DMS53 treated with DMSO at 0.1 percent for 48 hours (cell line): ENCODE data around the gene SLC8A3.
A peak's percentile ranks its signal among the peaks of the same experiment; 100 is the strongest.

Experiments
- DNase-seq: peaks from one replicate; lab custom pipeline; 2025; ENCODE audit not compliant: unreplicated experiment; lab: John Stamatoyannopoulos, UW

Gene SLC8A3

DNA sequence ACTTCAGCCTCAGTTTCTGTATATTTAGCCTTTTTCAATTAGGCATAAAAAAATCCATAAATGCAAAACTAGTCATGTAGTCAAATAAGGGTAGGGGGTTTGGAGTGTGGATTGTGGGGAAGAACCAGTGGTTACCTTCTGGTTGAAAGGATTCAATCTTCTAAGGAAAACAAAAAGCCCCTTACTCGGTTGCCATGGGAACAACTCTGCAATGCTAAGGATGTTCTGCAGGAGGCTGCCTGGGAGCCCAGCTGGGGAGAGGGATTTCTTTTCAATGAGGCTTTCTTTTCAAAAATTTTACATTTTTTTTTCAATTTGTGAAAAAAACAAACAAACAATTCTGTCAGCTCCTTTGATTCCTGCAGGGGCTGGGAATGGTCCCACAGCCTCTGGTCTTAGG is 67.2 kb downstream of the SLC8A3 start:
- no peak for DNase-seq

DNA sequence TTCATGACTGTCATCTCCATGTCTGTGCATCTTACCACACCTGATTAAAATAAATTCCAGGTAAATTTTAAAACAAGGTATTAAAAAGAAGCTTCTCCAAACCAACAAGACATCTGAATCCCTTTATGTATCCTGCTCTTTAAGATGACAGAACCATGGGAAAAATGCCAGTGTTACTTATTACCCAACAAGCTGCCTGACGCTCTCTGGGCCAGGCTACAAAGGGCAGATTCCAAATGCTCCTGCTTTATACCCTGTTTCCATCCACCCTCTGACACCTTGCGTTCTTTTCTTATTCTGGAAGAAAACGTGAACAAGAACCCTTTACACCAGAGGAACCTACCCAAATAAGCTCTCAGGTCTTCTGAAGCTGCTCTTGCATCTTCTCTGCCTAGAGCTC is 70.7 kb downstream of the SLC8A3 start:
- DNase-seq: no peak

DNA sequence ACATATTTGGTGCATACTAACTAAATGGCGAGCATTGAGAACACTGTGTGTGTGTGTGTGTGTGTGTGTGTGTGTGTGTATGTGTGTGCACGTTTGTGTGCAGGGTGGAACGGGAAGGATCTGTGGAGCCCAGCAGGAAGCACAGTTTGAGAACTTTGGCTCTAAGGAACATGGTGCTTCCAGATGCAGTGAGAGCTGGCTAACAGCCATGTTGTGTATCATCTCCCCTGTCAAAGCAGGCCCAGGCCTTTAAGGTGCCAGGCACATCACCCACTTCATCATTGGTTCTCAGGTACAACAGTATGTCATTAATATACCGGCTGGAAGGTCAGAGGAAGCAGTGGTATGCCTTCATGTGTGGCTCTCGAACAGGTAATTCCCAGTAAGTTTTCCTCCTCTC is 72.5 kb downstream of the SLC8A3 start:
- DNase-seq: no peak

DNA sequence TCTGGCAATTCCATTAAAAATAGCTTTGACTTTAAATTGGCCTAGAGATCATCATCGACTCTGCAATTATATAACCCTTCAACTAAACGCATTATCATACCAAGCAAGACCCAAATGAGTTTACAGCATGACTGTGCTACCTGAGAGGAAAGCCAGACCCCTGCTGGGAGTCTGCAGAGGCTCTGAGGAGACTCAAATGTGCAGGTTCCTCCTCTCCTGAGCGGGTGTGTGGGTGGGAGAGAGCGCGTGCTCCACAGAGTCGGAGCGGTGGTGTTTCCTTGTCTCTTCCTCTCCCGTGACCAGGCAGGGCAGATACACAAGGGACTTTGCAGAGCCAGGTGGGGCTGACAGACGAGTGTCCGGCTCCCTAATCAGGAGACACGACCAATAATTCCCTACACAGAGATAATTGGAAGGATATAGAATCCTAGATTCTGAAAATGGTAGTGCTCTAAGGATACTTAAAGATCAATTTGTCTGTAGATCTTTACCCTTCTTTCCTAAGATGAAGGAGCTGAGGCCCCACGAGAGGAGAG is 74.1 kb downstream of the SLC8A3 start:
- no peak for DNase-seq

DNA sequence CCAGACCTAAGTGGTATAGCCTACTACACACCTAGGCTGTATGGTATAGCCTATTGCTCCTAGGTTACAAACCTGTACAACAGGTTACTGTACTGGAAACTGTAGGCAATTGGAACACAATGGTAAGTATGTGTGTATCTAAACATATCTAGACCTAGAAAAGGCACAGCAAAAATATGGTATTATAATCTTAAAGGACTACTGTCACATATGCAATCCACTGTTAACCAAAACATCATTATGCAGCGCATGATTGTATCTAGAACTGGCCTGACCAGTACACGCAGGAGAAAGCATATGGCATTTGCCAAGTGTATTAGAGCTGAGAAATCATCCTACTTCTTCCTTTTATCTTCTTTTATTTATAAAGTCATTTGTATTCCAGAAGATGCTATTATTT is 75.5 kb downstream of the SLC8A3 start:
- DNase-seq: no peak

DNA sequence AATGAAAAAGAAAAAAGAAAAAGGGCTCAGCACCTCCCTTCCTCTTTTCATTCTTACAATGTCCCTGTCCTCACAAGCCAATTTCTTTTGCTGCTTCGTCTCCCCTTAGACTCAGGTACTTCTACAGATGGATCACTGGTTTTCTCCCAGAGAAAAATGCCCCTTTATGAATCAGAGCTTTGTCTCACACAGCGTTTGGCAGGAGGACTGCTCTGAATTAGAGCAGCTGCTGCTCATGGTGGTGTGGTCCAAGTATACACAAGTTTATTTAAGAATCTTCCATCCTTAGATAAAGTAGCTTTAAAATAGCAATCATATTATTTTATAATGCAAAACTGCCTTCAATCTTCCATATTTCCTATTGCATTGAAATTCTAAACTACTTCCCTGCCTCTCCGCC is 80.3 kb downstream of the SLC8A3 start:
- DNase-seq: no peak

DNA sequence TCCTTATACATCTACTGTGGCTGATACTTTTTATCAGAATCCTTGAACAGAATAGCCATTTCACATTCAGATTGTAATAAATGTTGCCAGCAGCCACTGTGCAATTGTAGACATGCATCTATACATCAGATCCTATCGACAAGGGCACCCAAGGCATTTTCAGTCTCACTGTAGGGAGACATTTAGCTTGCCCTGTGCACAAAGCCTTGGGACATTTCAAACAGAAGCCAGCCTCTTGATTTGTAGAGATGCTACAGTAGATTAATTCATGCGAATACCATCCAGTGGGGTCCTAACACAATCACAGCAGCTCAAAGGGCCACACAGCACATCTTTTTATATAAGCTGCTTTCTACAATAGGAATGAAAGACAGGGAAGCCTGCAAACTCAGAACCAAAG is 81.4 kb downstream of the SLC8A3 start:
- no peak for DNase-seq

DNA sequence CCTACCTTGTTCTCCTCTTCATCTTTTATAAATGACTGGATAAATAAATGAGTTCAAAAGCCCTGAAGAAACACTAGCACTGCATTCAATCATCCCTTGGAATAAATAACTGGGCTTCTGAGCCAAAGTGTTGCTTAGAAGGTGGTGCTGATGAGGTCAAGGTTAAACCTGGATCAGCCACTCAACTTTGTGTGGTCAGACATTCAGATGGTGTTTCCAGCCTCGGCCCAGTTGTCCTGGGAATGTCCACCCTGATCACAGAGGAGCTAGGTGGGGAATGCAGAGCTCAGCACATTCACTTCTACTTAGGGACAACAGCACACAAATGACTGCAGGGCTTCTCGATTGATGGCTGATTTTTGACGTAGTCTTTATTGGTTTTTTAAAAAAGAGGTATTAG is 88.7 kb downstream of the SLC8A3 start:
- DNase-seq: no peak

DNA sequence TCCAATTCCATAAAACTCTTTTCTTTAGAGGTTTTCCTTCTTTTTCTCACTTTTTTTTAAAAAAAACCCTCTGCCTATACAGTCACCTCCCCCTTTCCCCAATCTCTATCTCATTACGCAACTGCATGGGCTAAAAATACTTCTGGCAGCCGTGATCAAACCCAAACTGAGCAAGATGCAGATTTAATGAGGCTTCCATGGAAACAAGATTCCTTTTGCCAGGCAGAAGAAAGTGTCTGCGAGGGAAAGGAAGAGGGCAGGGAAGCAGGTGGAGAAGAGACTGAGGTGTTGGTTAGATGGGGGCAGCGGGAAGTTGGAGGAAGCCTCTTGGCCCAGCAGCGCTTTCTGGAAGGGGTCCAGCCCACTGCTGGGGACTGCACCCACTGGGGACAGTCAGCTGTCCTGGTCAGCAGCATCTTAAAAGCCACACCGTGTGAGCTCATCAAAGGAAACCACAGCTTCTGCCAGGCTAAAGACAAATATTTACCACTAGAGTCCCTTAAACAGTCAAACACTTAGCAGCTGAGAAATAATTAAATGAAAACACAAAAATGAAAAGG is 90.4 kb downstream of the SLC8A3 start:
- DNase-seq: peak; percentile 67

DNA sequence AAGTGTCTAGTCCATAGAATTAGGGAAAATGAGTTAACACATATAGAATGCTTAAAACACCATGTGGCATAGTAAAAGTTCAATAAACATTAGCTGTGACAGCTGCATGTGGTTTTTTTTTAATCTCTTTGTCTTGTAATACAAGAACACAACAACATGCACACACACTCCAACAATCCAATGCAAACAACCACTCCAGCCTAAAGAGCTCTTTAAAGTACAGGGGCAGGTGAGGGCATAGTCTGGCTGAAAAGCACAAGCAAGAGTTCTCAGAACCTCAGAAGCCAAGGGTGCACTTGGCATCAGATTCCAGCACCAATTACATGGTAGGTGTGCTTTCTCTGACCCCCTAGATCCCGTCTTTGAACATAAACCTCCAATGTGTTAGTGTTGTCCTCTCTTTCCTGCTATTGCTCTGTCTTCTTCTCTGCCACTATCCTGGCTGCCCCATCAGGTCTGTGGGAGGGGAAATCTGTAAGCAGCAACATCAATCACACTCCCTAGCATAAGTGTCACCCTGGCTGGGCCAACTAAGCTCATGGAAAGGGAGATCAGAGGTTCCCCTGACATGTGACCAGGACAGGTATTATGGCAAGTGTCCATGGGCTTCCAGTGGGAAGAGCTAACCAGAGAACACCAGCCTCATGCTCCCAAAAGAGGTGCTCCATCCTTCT is 91.0 kb downstream of the SLC8A3 start:
- peak; percentile 90 for DNase-seq

DNA sequence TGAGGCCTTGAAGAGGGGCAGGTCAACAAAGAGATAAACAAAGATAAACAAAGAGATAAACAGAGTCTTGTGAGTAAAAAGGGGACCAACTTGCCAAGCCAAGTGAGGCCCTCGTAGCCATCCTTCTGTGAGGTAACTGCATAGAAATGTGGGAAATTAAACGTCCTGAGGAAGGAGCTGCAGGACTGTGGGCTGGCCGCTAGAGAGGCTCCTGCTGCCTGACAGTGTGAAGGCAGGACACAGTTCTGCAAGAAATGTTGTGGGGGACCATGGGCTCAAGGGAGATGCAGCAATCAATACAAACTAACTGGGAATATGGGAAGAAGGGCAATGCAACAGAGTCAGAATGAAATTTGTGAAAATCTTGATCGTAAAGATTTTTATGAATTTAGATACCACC is 91.9 kb downstream of the SLC8A3 start:
- peak; percentile 13 for DNase-seq

DNA sequence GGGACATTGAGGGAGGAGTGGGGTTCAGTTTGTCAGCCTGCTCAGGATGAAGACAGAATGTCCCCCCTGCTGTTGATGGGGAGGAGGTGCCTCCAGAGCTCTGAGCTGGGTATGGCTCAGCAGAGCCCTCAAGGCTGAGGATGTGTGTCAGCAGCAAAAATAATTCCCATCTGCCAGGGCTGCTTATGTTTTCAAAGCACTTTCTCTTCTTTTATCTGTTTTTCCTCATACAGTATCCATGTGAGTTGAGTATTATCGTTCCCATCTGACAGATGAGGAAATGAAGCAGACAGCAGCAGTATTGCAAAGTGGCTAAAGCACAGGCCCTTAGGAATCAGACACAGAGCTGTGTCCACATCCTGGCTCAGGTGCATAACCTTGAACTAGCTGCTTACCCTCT is 94.1 kb downstream of the SLC8A3 start:
- peak; percentile 40 for DNase-seq

DNA sequence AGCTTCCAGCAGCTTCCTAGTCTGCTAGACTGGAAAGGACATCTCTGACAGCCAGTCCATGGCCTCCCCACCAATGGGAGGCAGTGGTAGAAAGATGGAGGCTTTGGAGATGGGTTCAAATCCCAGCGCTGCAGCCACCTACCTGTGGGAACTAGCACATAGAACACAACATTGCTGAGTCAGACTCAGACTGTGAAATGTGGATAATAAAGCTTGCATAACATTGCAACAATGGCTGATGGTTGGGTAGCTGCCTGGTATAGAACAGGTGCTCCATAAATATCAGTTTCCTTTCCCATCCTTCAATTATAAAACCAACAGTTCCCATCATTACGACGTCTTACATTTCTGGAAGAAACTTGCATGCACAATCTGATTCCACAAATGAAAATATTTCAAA is 94.6 kb downstream of the SLC8A3 start:
- DNase-seq: no peak

DNA sequence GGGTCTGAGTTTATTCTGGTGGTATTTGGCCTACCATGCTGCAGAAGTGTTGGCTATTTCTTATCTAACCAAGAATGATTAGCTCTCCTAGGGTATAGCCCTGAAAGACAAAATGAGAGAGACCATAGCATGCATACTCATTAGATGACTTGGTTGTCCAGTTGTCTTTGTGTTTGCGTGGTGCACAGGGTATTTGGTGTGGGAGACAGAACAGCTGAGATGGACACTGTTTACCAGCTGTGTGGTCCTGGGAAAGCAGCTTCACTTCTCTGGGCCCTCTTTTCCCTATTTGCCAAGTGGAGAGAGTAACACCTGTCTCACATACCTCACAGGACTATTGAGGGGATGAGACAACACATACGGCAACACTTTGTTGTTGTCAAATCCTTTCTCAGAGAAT is 95.6 kb downstream of the SLC8A3 start:
- no peak for DNase-seq

DNA sequence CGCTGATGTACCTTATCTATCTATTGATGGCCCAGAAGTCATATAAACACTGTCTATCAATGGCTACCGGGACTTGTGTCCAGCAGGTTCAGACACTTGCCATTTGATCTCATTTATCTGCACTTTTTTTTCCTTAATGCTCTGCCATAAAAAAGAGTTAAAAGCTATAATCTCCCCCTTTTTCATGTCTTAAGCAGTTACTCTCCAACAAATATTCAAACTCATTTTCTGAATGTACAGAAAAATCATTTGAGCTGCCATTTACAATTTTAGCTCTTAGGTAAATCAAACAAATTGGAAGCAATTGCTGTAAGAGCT is 101.4 kb downstream of the SLC8A3 start:
- no peak for DNase-seq

DNA sequence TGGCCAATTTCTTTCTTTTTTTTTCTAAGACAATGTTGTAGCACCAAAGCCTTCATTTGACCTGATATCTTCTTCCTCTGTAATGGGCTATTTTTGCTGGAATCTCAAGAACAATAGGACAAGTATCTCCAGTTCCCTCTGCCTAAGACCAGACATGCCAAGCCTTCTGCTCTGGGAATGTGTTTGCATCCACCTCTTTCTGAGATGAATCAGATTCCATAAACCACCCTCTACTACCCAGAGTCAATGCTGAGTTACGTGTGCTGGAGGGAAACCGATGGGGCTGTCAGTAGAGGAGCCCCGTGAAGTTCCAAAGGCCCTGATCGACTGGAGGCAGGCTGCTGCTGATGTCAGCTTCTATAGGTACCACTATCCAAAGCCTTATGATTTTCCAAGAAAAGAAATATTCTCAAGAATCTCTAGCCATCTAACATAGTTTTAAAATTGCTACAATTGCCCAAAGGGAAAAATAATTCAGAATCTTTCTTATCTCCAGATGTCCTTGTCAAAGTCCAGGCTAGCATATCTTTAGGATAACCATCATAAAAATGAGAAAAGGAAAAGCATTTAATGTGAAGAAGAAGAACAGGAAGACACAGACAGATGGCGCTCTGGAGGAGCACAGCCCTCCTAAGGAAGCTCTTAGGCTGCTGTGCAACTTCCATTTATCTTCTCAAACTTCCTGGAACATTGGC is 101.9 kb downstream of the SLC8A3 start:
- peak; percentile 32 for DNase-seq

DNA sequence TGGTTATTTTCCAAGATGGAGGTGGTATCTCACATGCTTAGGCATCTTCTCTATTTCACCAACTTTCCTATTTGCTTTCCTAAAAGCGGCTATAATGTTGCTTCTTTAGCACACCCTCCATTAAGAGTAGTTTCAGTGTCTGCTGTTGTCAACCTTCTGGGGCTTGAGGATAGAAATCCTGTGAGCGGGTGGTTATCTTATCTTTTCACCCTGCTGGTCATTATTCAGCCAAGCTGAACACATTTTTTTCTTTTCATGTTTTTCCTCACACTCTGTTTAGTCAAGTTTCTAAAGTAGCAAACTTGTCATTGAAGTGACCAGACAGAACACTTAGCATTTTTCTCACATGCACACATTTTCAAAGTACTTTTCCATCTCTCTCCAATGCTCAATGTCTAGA is 104.5 kb downstream of the SLC8A3 start:
- no peak for DNase-seq

DNA sequence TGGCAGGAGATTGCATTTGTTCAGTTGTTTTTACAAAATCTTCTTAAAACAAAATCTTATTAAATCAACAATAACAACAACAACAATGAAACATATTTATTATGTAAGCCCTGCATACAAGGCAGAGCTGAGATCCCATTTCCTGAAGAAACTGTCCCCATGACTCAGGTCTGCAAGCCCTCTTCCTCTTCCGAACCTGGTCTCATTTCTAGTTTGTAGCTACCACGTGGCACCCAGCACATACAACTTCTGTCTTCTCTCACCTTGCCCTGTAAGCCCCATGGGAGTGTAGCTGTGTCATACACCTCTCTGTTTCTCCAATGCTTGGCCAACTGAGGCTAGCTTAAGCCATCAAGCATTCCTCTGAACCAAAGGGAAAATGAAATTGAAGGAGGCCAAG is 106.4 kb downstream of the SLC8A3 start:
- DNase-seq: no peak

DNA sequence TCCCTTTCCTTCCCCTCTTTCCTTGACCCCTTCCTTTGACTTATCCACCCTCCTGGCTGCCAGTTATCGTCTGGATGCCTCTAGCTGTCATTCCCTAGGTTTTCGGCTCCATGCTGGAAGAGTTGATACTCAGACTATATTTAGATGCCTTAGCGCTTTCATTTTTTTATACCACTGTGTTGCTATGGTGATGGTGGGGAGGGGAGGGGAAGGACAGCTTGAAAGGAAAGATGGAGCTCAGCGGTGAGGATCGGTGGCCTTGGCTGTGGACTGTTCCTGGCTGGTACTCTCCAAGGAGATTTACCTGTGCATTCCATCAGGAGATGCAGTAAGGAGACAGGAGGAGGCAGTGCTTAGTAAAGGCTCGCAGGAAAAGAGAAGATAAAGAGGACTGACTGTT is 108.7 kb downstream of the SLC8A3 start:
- no peak for DNase-seq

DNA sequence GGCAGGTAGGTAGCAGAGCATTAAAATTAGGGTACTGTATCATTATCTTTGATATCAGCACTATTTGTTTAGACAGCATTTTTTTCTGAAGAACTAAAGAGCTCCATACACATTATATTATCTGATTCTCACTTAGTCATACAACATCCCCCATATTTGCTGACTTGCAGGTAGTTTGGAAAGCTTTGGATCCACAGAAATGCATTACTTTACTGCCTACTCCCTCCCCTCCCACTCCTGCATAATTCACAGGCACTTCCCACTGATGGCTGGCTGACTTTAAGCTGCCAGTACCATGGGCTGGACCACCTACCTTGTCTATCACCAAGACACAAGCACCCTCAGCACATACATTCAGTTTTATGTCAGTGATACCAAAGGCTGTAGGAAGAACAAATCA is 110.4 kb downstream of the SLC8A3 start:
- DNase-seq: no peak

DNA sequence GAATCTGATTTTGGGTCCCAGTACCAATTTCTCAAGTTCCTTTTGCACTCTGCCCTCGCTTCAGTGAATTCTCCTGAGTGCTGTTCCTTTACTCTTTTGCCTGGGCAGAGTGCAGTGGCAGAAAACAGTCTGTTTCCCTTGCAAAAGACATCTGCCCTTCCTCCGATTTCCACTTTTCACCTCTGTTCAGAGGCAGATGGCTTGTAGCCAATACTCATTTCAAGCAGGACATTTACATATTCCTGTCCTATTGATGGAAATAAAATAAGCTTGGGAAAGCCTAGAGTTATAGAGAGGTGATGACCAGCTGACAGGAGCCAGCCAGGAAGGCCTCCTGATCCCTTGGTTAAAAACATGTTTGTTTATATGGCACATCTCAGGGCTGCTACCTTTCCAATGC is 111.0 kb downstream of the SLC8A3 start:
- no peak for DNase-seq

DNA sequence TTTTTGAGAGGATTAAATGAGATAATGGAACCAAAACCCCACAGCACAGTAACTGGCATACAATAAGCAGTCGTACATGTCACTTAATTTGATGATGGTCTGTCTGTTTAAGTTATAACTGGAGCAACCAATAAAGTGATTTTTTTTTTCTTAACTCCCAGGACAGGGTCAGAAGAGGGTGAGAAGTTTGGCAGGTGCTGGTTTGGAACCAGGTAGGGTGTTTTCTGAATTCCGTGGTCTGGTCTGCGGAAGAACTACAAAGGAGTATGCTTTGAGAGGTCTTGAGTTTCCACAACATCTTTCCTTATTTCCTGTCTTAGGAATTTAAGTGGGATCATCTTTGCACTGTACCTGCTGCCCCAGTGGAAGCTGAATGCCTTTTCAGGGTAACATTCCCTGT is 111.7 kb downstream of the SLC8A3 start:
- no peak for DNase-seq
